ENCODE results near the gene ZNF71. TPM values are rescaled to one million over a fixed set of nuclear protein-coding genes. Genes with fewer than 3 reads are reported as not detected.
A peak's percentile ranks its signal among the peaks of the same experiment; 100 is the strongest.

Gene ZNF71
- total and polyA plus RNA-seq, 2 experiments from 2014 or later, result 6.2 to 7.9 TPM

DNA sequence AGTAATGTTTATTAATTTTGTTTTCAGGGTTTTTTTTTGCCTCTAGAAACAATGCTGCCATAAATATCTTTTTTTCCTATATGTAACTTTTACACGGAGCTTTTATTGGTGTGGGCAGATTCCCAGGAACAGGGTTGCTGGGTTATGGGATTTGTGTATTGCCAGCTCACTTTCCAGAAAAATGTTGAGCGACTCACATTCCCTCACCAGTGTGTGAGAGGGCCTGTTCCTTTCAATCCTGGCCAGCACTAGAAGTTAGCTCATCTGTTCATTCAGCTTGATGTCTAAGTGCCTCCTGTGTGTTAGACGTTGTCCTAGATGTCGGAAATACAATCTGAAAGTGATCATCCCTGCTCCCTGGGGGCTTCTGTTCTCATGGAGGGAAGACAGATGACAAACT, 2.6 kb downstream of the ZNF71 start:
- no peaks in the 10 kb centered on the region for H3K9me2 ChIP-seq (ENCODE audit: insufficient read depth)
- peak overlapping the region; percentile 73 for H3K27ac ChIP-seq
- in situ Hi-C loops (cut with MboI), result no loop called here
- H3F3A ChIP-seq (ENCODE audit: insufficient read depth), result no peaks in the 10 kb centered on the region
- TF ChIP-seq EZH2phosphoT487 (IDR thresholded peaks at IDR 0.05; ENCODE audit: insufficient read depth, low read depth) (no peak), EZH2 (IDR thresholded peaks at IDR 0.05; ENCODE audit: insufficient read depth, poor library complexity, severe bottlenecking) (no peak)
- peaks cover 13% of the 10 kb centered on the region; the same call in 1 of the 2 replicates for H3K36me3 ChIP-seq (ENCODE audit: low read depth)
- no peaks in the 10 kb centered on the region for H3K9me3 ChIP-seq (ENCODE audit: low read depth)
- DNase-seq, result peak; percentile 74
- no peak overlapping the region for H3K4me2 ChIP-seq (ENCODE audit: unreplicated experiment)
- WGBS, 2 experiments (ENCODE audit: low coverage in 1 of 2, low lambda C conversion rate in 2 of 2, missing lambda C conversion rate in 2 of 2), result 67 to 74% methylated on average over 4 of the region's 4 CpGs
- H2AFZ ChIP-seq, result no peak overlapping the region
- 0 out of 2 replicates have a peak, but pooled peaks cover 3% of the 10 kb centered on the region for H4K20me1 ChIP-seq (ENCODE audit: insufficient read depth)
- H3K79me2 ChIP-seq (ENCODE audit: insufficient read depth), result peaks cover 70% of the 10 kb centered on the region
- no peak overlapping the region for H3K9ac ChIP-seq
- no peaks in the 10 kb centered on the region for H3K27me3 ChIP-seq (replicated peaks; ENCODE audit: insufficient read depth)
- no peak overlapping the region for H3K4me3 ChIP-seq
- peaks cover 4% of the 10 kb centered on the region; the same call in 1 of the 2 replicates for H3K4me1 ChIP-seq (ENCODE audit: insufficient read depth)

GRCh38 chr19:56601375-56601774, 6.3 kb downstream of the ZNF71 start:
- peak; percentile 28 for DNase-seq
- WGBS, 2 experiments (ENCODE audit: low coverage in 1 of 2, low lambda C conversion rate in 2 of 2, missing lambda C conversion rate in 2 of 2), result 92 to 100% methylated on average over 3 of the region's 3 CpGs
- Histone ChIP-seq H3K27ac (no peak overlapping the region), H3K4me1 (ENCODE audit: insufficient read depth) (no peaks in the 10 kb centered on the region; the same call in 1 of the 2 replicates), H3K36me3 (ENCODE audit: low read depth) (peaks cover 20% of the 10 kb centered on the region), H4K20me1 (ENCODE audit: insufficient read depth) (peaks cover 3% of the 10 kb centered on the region; the same call in 1 of the 2 replicates), H2AFZ (no peak overlapping the region), H3K9me2 (ENCODE audit: insufficient read depth) (no peaks in the 10 kb centered on the region), H3K4me2 (ENCODE audit: unreplicated experiment) (no peak overlapping the region), H3K9ac (no peak overlapping the region), H3K79me2 (ENCODE audit: insufficient read depth) (peaks cover 93% of the 10 kb centered on the region), H3K9me3 (ENCODE audit: low read depth) (no peaks in the 10 kb centered on the region), H3F3A (ENCODE audit: insufficient read depth) (no peaks in the 10 kb centered on the region), H3K27me3 (replicated peaks; ENCODE audit: insufficient read depth) (no peaks in the 10 kb centered on the region), H3K4me3 (no peak overlapping the region)
- TF ChIP-seq EZH2phosphoT487 (IDR thresholded peaks at IDR 0.05; ENCODE audit: insufficient read depth, low read depth) (no peak), EZH2 (IDR thresholded peaks at IDR 0.05; ENCODE audit: insufficient read depth, poor library complexity, severe bottlenecking) (no peak)
- in situ Hi-C loops (cut with MboI), result no loop called here

DNA sequence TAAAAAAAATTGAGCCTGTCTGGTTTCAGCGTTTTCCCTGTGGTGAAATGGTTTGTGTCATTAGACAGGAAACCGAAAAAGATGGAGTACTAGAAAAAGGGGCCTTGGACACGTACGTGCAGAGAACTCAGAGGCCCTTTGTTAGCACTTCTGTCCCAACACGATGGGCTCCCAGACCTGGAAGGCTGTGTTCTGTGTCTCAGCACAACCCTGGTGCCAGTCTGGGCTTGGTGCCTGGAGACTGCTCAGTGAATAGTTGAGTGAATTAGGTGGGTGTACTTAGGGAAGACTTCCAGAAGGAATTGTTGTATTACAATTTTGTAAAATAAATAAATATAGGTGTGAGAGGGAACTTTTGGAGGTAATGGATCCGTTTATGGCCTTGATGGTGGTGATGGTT, 8.7 kb downstream of the ZNF71 start:
- H3K4me3 ChIP-seq, result no peak overlapping the region
- 81 to 83% methylated on average over 6 of the region's 6 CpGs for WGBS, 2 experiments (ENCODE audit: low coverage in 1 of 2, low lambda C conversion rate in 2 of 2, missing lambda C conversion rate in 2 of 2)
- H3K9me3 ChIP-seq (ENCODE audit: low read depth), result no peaks in the 10 kb centered on the region
- H2AFZ ChIP-seq, result no peak overlapping the region
- no peak overlapping the region for H3K9ac ChIP-seq
- no peaks in the 10 kb centered on the region; the same call in 1 of the 2 replicates for H3K4me1 ChIP-seq (ENCODE audit: insufficient read depth)
- H3K27me3 ChIP-seq (replicated peaks; ENCODE audit: insufficient read depth), result no peaks in the 10 kb centered on the region
- H4K20me1 ChIP-seq (ENCODE audit: insufficient read depth), result no peaks in the 10 kb centered on the region; the same call in 1 of the 2 replicates
- H3F3A ChIP-seq (ENCODE audit: insufficient read depth), result no peaks in the 10 kb centered on the region
- H3K36me3 ChIP-seq (ENCODE audit: low read depth), result peaks cover 14% of the 10 kb centered on the region
- no peak overlapping the region for H3K27ac ChIP-seq
- DNase-seq, result peak; percentile 57
- TF ChIP-seq EZH2 (IDR thresholded peaks at IDR 0.05; ENCODE audit: insufficient read depth, poor library complexity, severe bottlenecking) (no peak), EZH2phosphoT487 (IDR thresholded peaks at IDR 0.05; ENCODE audit: insufficient read depth, low read depth) (no peak)
- H3K9me2 ChIP-seq (ENCODE audit: insufficient read depth), result no peaks in the 10 kb centered on the region
- no peak overlapping the region for H3K4me2 ChIP-seq (ENCODE audit: unreplicated experiment)
- in situ Hi-C loops (cut with MboI), result no loop called here
- peaks cover 89% of the 10 kb centered on the region for H3K79me2 ChIP-seq (ENCODE audit: insufficient read depth)

GRCh38 chr19:56608274-56608964, 13.3 kb downstream of the ZNF71 start:
- H3F3A ChIP-seq (ENCODE audit: insufficient read depth), result no peaks in the 10 kb centered on the region
- peaks cover 91% of the 10 kb centered on the region for H3K79me2 ChIP-seq (ENCODE audit: insufficient read depth)
- DNase-seq, result no peak
- H4K20me1 ChIP-seq (ENCODE audit: insufficient read depth), result no peaks in the 10 kb centered on the region
- no peaks in the 10 kb centered on the region for H3K9me3 ChIP-seq (ENCODE audit: low read depth)
- TF ChIP-seq EZH2phosphoT487 (IDR thresholded peaks at IDR 0.05; ENCODE audit: insufficient read depth, low read depth), result no peak
- TF ChIP-seq EZH2 (IDR thresholded peaks at IDR 0.05; ENCODE audit: insufficient read depth, poor library complexity, severe bottlenecking), result no peak
- H3K4me2 ChIP-seq (ENCODE audit: unreplicated experiment), result no peak overlapping the region
- no peak overlapping the region for H2AFZ ChIP-seq
- H3K27ac ChIP-seq, result no peak overlapping the region
- WGBS, 2 experiments (ENCODE audit: low coverage in 1 of 2, low lambda C conversion rate in 2 of 2, missing lambda C conversion rate in 2 of 2), result 89 to 92% methylated on average over 8 of the region's 8 CpGs
- no peaks in the 10 kb centered on the region for H3K27me3 ChIP-seq (replicated peaks; ENCODE audit: insufficient read depth)
- in situ Hi-C loops (cut with MboI), result no loop called here
- no peak overlapping the region for H3K4me3 ChIP-seq
- H3K9me2 ChIP-seq (ENCODE audit: insufficient read depth), result no peaks in the 10 kb centered on the region
- peaks cover 7% of the 10 kb centered on the region; the same call in 1 of the 2 replicates for H3K36me3 ChIP-seq (ENCODE audit: low read depth)
- H3K9ac ChIP-seq, result no peak overlapping the region
- H3K4me1 ChIP-seq (ENCODE audit: insufficient read depth), result no peaks in the 10 kb centered on the region

All from GM23248 (cell line).